GM12878 (cell line): ENCODE results near the gene PYGO2. TPM values are rescaled to one million over a fixed set of nuclear protein-coding genes. Genes with fewer than 3 reads are reported as not detected.

Experiments used
- ATAC-seq: fragments of 200-7000 bp; cut with Tn5 transposase; 3 replicates; pipeline ENCODE4 v1.9.1; 2020; ENCODE audit warnings: mild to moderate bottlenecking, moderate library complexity
- BruUV-seq: library from RNA; stranded (reverse); fragments of 400-500 nt; replicated peaks from 2 replicates; lab custom pipeline; 2021; lab: Mats Ljungman, UMichigan
- CTCF ChIA-PET: fragments of 300-600 bp; sonication (Branson Sonifier 250); formaldehyde crosslinking; extraction: SDS; loops from one replicate; lab custom pipeline; 2021; ENCODE audit warnings: inconsistent platforms; lab: Yijun Ruan, JAX
- POLR2A ChIA-PET: fragments of 350-600 bp; formaldehyde crosslinking; extraction: SDS; loops from one replicate; lab custom pipeline; 2021; ENCODE audit warnings: inconsistent platforms; lab: Charles Lee
- RAD21 ChIA-PET: fragments of 300-600 bp; sonication (Branson Sonifier 250); formaldehyde crosslinking; loops from one replicate; lab custom pipeline; 2023; ENCODE audit warnings: antibody characterized with exemption; ENCODE audit not compliant: unreplicated experiment; lab: Charles Lee
- SMC1A ChIA-PET: fragments of 300-600 bp; sonication (Branson Sonifier 250); formaldehyde crosslinking; loops from one replicate; lab custom pipeline; 2023; ENCODE audit not compliant: unreplicated experiment, uncharacterized antibody; lab: Charles Lee
- DNase-seq: peaks from one replicate; pipeline ENCODE4 v3.0.0-alpha.2; 2011; ENCODE audit warnings: low read depth, low spot score
- FAIRE-seq: peaks from 3 replicates; lab custom pipeline; 2011; peaks lifted over from hg19 to GRCh38; lab: Jason Lieb, UNC
- H2AFZ ChIP-seq: 2 replicates; pipeline ENCODE4 v1.6.0; 2011; ENCODE audit warnings: low read depth, low read length, control low read depth; ENCODE audit not compliant: control insufficient read depth
- H3K27ac ChIP-seq: 2 replicates; pipeline ENCODE4 v1.5.1; 2011; ENCODE audit warnings: control low read depth; ENCODE audit not compliant: control insufficient read depth, insufficient read depth
- H3K27me3 ChIP-seq, 2 experiments: replicated peaks in 1 of 2; 2 replicates each; pipeline versions ENCODE4 v1.6.0 to v1.6.1; 2011; ENCODE audit warnings: low read length in 1 of 2; ENCODE audit not compliant: control insufficient read depth in 2 of 2, insufficient read depth in 2 of 2
- H3K36me3 ChIP-seq, 2 experiments: 2 replicates each; pipeline ENCODE4 v1.5.1; 2011; ENCODE audit warnings: low read length in 1 of 2; ENCODE audit not compliant: control insufficient read depth in 2 of 2, insufficient read depth in 2 of 2
- H3K4me1 ChIP-seq: 2 replicates; pipeline ENCODE4 v1.6.1; 2011; ENCODE audit warnings: mild to moderate bottlenecking, low read length, moderate library complexity, mixed read lengths; ENCODE audit not compliant: control insufficient read depth, insufficient read depth
- H3K4me2 ChIP-seq: 2 replicates; pipeline ENCODE4 v1.6.0; 2011; ENCODE audit warnings: control low read depth; ENCODE audit not compliant: control insufficient read depth, insufficient read depth
- H3K4me3 ChIP-seq: fragments of 200-600 bp; sonication (generic); 2 replicates; pipeline ENCODE4 v1.5.1; 2016
- H3K79me2 ChIP-seq: 2 replicates; pipeline ENCODE4 v1.6.0; 2011; ENCODE audit warnings: low read length; ENCODE audit not compliant: control insufficient read depth, insufficient read depth
- H3K9ac ChIP-seq: 2 replicates; pipeline ENCODE4 v1.8.0; 2011; ENCODE audit warnings: low read length, control low read depth, mixed read lengths; ENCODE audit not compliant: control insufficient read depth, insufficient read depth
- H3K9me3 ChIP-seq: replicated peaks from 3 replicates; pipeline ENCODE4 v1.5.1; 2011; ENCODE audit warnings: mild to moderate bottlenecking, low read length; ENCODE audit not compliant: control insufficient read depth, insufficient read depth
- H4K20me1 ChIP-seq: 2 replicates; pipeline ENCODE4 v1.6.0; 2011; ENCODE audit not compliant: control insufficient read depth, insufficient read depth
- BCL11A ChIP-seq: IDR thresholded peaks from 2 replicates; pipeline ENCODE4 v1.6.1; 2011; ENCODE audit warnings: low read depth, low read length
- BRCA1 ChIP-seq: IDR thresholded peaks from 2 replicates; pipeline ENCODE4 v1.6.1; 2011; ENCODE audit warnings: low read depth, low read length, improper control_type of control experiment
- CBX5 ChIP-seq: sonication (generic); IDR thresholded peaks from 2 replicates; pipeline ENCODE4 v1.6.1; 2016; ENCODE audit warnings: low read depth, moderate library complexity, mild to moderate bottlenecking, inconsistent platforms
- CHD4 ChIP-seq: fragments of 200-600 bp; sonication (generic); IDR thresholded peaks from 2 replicates; pipeline ENCODE4 v1.6.1; 2016; ENCODE audit warnings: mild to moderate bottlenecking
- EED ChIP-seq: sonication (generic); IDR thresholded peaks from 2 replicates; pipeline ENCODE4 v1.6.1; 2016; ENCODE audit warnings: antibody characterized with exemption, low read depth
- HDGF ChIP-seq: fragments of 450-650 bp; IDR thresholded peaks from 2 replicates; pipeline ENCODE4 v1.6.1; 2016; ENCODE audit warnings: antibody characterized with exemption
- MEF2B ChIP-seq: fragments of 450-650 bp; IDR thresholded peaks from 2 replicates; pipeline ENCODE4 v1.6.1; 2018; ENCODE audit warnings: mild to moderate bottlenecking, moderate library complexity; ENCODE audit not compliant: partially characterized antibody, poor library complexity, severe bottlenecking
- PML ChIP-seq: IDR thresholded peaks from 2 replicates; pipeline ENCODE4 v1.6.1; 2012; ENCODE audit warnings: low read length, inconsistent platforms
- POU2F2 ChIP-seq: IDR thresholded peaks from 3 replicates; pipeline ENCODE4 v1.6.1; 2011; ENCODE audit warnings: low read depth, mild to moderate bottlenecking, low read length, borderline replicate concordance
- SIX5 ChIP-seq: IDR thresholded peaks from 2 replicates; pipeline ENCODE4 v1.6.1; 2011; ENCODE audit warnings: mild to moderate bottlenecking, low read depth, low read length, moderate library complexity; ENCODE audit not compliant: severe bottlenecking
- SP1 ChIP-seq: IDR thresholded peaks from one replicate; pipeline ENCODE4 v1.6.1; 2011; ENCODE audit warnings: low read depth, low read length
- ZBTB4 ChIP-seq: fragments of 450-650 bp; formaldehyde crosslinking; IDR thresholded peaks from 2 replicates; pipeline ENCODE4 v1.4.0; 2022; ENCODE audit warnings: mild to moderate bottlenecking, moderate library complexity
- WGBS: methylation state at CpG from one replicate; pipeline ENCODE4 v1.1.6; 2016; ENCODE audit warnings: low lambda C conversion rate; ENCODE audit not compliant: insufficient replicate concordance, insufficient coverage; ENCODE audit errors: missing lambda C conversion rate; 5-methylcytosine and 5-hydroxymethylcytosine counted together
- in situ Hi-C: fragments of 300-500 bp; cut with MboI; formaldehyde crosslinking; loops from 9 replicates; pipeline ENCODE4 v1.14.3; 2018; ENCODE audit warnings: mixed read lengths
- intact Hi-C: fragments of 100-400 bp; cut with micrococcal nuclease; formaldehyde crosslinking; loops from one replicate; pipeline ENCODE4 v1.14.2; 2022; ENCODE audit not compliant: unreplicated experiment
- polyA plus RNA-seq, 11 experiments: library from polyadenylated mRNA; depleted of rRNA in 4 of 11; unstranded in 6 of 11; stranded (reverse) in 5 of 11; fragments of >200 nt; fragmentation: Nextera tagmentation in 4 of 11; fragmentation: Illumina TruSeq in 1 of 11; extraction: Ambion mirVana in 4 of 11; extraction: Trizol in 1 of 11; gene quantifications; 1 replicate in 1 of 11; 2 replicates in 10 of 11; pipeline versions ENCODE4 v1.2.1 to v1.2.3, GENCODE V29; 2011 to 2016; ENCODE audit warnings: inconsistent platforms in 2 of 11, missing spikeins in 2 of 11, low read depth in 1 of 11
- total RNA-seq, 4 experiments: library from RNA; depleted of rRNA in 3 of 4; stranded (reverse); fragments of >200 nt in 3 of 4; fragmentation: Illumina TruSeq in 1 of 4; extraction: Trizol in 1 of 4; gene quantifications; 2 replicates each; pipeline versions ENCODE4 v1.2.1 to v1.2.3, GENCODE V29; 2013 to 2021
- TF ChIP-seq, protein P1 (sequence below): IDR thresholded peaks from 2 replicates; pipeline ENCODE4 v1.6.1; 2012; ENCODE audit warnings: mild to moderate bottlenecking, low read depth, low read length
- TF ChIP-seq, protein P2 (sequence below): fragments of 450-650 bp; IDR thresholded peaks from 2 replicates; pipeline ENCODE4 v1.6.1; 2016; ENCODE audit warnings: mild to moderate bottlenecking

PYGO2 gene
- total and polyA plus RNA-seq, 10 of the 15 experiments (the other 5 are each of a cell fraction or from before 2014, with no cell fraction given), result 8.1 to 33.8 (median 23.5) TPM

DNA sequence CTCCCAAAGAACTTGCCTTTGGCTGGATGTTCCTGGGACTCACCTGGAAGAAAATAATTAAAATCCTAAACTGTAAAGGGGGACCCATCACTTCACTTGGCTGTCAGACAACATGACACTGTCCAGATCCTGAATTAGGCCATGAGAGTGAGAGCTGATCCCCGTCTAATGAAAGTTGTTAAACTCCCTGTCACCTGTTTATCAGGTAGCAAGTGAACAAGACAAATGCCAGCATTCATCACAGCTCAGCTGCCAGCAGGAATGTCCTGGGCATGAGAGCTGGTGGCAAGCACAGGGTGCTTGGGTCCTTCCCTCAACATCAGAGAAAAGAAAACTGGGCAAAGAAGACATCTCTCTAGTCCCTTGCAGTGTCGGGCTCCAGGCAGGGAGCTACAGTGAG, 48.8 kb downstream of the PYGO2 start:
- intact Hi-C loops, result no loop called here

More for the DNA sequence above, 48.8 kb downstream of the PYGO2 start:
- ChIA-PET POLR2A (no interaction called here), SMC1A (no interaction called here), RAD21 (interaction anchor here (1.7 kb wide), 1 partner anchor 31 kb away, joined by 6 read pairs; no protein-coding TSS in a partner anchor), CTCF (no interaction called here)
- Histone ChIP-seq H3K4me1 (no peaks in the 10 kb centered on the region), H3K27me3 (no peaks in the 10 kb centered on the region), H3K9ac (no peak overlapping the region), H3K36me3 (no peaks in the 10 kb centered on the region), H3K4me3 (no peak overlapping the region), H3K79me2 (no peaks in the 10 kb centered on the region), H3K27ac (no peak overlapping the region), H3K4me2 (no peak overlapping the region), H2AFZ (no peak overlapping the region), H4K20me1 (no peaks in the 10 kb centered on the region), H3K9me3 (no peaks in the 10 kb centered on the region; the same call in 2 of the 3 replicates)
- FAIRE-seq, result no peak
- DNase-seq, result no peak
- in situ Hi-C loops, result no loop called here
- no peak for ATAC-seq
- 50% methylated on average over 2 of the region's 2 CpGs for WGBS
- no TSS peak for BruUV-seq
- TF ChIP-seq, protein P1, sequence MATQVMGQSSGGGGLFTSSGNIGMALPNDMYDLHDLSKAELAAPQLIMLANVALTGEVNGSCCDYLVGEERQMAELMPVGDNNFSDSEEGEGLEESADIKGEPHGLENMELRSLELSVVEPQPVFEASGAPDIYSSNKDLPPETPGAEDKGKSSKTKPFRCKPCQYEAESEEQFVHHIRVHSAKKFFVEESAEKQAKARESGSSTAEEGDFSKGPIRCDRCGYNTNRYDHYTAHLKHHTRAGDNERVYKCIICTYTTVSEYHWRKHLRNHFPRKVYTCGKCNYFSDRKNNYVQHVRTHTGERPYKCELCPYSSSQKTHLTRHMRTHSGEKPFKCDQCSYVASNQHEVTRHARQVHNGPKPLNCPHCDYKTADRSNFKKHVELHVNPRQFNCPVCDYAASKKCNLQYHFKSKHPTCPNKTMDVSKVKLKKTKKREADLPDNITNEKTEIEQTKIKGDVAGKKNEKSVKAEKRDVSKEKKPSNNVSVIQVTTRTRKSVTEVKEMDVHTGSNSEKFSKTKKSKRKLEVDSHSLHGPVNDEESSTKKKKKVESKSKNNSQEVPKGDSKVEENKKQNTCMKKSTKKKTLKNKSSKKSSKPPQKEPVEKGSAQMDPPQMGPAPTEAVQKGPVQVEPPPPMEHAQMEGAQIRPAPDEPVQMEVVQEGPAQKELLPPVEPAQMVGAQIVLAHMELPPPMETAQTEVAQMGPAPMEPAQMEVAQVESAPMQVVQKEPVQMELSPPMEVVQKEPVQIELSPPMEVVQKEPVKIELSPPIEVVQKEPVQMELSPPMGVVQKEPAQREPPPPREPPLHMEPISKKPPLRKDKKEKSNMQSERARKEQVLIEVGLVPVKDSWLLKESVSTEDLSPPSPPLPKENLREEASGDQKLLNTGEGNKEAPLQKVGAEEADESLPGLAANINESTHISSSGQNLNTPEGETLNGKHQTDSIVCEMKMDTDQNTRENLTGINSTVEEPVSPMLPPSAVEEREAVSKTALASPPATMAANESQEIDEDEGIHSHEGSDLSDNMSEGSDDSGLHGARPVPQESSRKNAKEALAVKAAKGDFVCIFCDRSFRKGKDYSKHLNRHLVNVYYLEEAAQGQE, result no peak
- TF ChIP-seq BRCA1 (no peak), CBX5 (no peak), HDGF (no peak), ZBTB4 (no peak), MEF2B (no peak), SP1 (no peak), POU2F2 (no peak), CHD4 (no peak), SIX5 (no peak), PML (no peak), BCL11A (no peak), EED (no peak)
- TF ChIP-seq, protein P2, sequence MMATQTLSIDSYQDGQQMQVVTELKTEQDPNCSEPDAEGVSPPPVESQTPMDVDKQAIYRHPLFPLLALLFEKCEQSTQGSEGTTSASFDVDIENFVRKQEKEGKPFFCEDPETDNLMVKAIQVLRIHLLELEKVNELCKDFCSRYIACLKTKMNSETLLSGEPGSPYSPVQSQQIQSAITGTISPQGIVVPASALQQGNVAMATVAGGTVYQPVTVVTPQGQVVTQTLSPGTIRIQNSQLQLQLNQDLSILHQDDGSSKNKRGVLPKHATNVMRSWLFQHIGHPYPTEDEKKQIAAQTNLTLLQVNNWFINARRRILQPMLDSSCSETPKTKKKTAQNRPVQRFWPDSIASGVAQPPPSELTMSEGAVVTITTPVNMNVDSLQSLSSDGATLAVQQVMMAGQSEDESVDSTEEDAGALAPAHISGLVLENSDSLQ, result no peak
- TF ChIP-seq, all 136 proteins: peak for 0
